GM10248 (cell line): ENCODE results near the gene TRIM42.

Source experiments
- CTCF ChIA-PET: fragments of 300-600 bp; sonication (Branson Sonifier 250); formaldehyde crosslinking; extraction: SDS; loops from one replicate; lab custom pipeline; 2021; ENCODE audit warnings: antibody characterized with exemption; lab: Yijun Ruan, JAX
- POLR2A ChIA-PET: fragments of 350-650 bp; sonication (Branson Sonifier 250); formaldehyde crosslinking; extraction: SDS; loops from one replicate; lab custom pipeline; 2020; ENCODE audit warnings: antibody characterized with exemption; lab: Yijun Ruan, JAX
- DNase-seq: peaks from one replicate; pipeline ENCODE4 v3.0.0; 2012; ENCODE audit errors: extremely low spot score
- TF ChIP-seq, protein P1 (sequence below): IDR thresholded peaks from 2 replicates; pipeline ENCODE4 v1.5.1; 2012; ENCODE audit warnings: mild to moderate bottlenecking, low read depth; ENCODE audit errors: extremely low read depth, missing control alignments, control extremely low read depth

The TRIM42 gene

DNA sequence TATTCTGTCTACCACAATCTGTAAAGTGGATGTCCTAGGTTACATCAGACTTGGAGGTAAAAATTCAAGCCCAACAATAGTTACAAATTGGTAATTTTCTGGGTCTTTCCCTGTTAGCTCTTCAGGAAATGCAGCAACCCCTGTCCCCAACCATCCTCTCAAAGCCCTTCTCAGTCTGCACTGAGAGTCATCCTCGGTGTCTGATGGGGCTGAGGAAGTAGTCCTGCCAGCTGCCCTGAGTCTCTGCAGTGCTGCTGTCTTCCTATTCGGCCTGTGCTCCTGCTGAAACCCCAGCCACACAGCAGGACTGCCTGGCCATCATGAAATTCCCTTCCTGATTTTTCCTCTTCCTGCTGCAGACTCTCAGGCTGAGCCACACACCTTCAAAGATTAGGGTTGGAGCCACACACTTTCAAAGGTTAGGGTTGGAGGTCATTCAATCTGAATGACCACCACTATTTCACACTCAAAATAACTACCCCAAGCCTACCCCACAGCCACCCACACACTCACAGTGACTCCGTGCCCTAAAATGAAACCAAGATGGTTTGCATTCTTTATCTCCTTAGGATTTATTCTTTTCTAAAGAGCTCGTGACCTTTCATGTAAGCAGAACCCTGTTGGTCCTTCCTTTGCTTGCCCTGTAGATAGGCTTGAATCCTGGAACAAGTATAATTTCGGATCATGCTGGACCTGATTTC, 17.6 kb downstream of the TRIM42 start:
- POLR2A ChIA-PET: no interaction called here
- DNase-seq: no peak
- CTCF ChIA-PET: no interaction called here
- TF ChIP-seq, protein P1, sequence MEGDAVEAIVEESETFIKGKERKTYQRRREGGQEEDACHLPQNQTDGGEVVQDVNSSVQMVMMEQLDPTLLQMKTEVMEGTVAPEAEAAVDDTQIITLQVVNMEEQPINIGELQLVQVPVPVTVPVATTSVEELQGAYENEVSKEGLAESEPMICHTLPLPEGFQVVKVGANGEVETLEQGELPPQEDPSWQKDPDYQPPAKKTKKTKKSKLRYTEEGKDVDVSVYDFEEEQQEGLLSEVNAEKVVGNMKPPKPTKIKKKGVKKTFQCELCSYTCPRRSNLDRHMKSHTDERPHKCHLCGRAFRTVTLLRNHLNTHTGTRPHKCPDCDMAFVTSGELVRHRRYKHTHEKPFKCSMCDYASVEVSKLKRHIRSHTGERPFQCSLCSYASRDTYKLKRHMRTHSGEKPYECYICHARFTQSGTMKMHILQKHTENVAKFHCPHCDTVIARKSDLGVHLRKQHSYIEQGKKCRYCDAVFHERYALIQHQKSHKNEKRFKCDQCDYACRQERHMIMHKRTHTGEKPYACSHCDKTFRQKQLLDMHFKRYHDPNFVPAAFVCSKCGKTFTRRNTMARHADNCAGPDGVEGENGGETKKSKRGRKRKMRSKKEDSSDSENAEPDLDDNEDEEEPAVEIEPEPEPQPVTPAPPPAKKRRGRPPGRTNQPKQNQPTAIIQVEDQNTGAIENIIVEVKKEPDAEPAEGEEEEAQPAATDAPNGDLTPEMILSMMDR: no peak

DNA sequence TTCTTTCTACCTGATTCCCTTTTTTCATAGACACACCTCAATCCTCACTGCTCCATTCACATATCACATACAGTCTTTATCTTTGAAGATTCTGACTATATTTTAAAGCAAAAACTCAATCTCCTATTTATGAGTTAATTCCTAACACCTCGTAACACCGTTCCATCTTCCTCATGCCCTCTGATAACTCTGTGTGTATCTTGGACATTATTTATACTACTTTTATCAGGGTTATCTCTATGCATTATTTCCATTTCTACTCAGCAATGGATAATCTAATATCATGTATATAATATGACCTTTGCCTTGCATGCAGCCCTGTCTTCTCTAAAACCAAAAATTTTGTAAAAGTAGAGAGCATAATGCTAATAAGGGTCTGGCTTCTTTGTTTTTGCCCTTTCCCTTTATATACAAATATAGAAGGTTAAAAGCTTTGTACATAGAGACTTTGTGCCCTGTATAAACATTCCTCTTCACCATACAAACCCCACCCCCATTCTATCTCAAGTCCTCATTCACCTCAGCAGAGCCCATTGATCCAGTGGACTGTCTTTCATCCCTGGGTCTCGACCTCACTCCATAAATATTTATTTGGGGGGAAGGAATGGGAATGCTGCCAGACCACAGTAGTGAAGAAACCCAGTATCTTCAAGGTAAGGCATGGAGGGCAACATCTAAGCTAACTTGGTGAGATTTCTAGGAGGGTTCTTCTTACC, 21.8 kb downstream of the TRIM42 start:
- ChIA-PET CTCF (interaction anchor here (0.9 kb wide), 1 partner anchor 15 kb away, joined by 3 read pairs; no protein-coding TSS in a partner anchor), POLR2A (no interaction called here)
- no peak for DNase-seq
- TF ChIP-seq, protein P1: no peak

DNA sequence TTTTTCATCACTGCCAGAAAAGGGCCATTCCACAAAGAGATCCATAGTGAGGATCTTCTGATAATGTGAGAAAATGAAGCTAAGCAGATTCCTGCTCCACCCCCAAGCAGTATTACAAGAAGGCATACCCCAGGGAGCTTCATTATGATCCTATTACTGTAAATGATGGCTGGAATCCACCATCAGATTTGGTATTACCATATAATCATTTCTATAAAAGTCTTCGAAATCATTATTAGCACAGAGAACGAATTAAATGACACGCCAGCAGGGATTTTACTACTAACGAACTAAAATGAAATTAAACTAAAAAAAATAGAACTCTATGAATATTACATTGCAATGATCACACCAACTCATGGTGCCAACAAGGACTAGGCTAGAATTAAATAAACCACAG, 24.4 kb downstream of the TRIM42 start:
- TF ChIP-seq, protein P1: no peak
- POLR2A ChIA-PET: no interaction called here
- DNase-seq: no peak
- CTCF ChIA-PET: no interaction called here

DNA sequence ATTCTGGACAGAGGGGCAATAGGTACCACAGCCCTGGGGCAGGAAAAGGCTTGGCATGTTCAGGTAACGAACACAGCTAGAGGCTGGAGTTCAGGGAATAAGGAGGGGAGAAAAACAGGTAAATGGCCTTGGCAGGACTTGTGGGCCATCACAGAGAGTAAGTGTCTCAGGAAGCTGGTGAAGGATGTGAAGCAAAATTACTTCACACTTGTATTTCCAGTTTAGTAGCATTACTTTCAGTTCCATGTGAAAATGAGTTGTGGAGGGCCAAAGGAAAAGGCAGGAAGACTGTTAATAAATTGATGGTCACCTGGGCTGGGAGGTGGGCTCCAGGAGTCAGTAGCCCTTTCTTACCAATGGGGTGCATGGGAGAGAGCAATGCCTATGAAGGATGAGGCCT, 25.6 kb downstream of the TRIM42 start:
- TF ChIP-seq, protein P1: no peak
- ChIA-PET POLR2A (interaction anchor here (0.7 kb wide), 1 partner anchor 9 kb away, joined by 3 read pairs; no protein-coding TSS in a partner anchor), CTCF (interaction anchor here (1.0 to 1.9 kb wide), 2 partner anchors 15 to 174 kb away, joined by 3 to 9 read pairs; no protein-coding TSS in a partner anchor)
- DNase-seq: no peak

DNA sequence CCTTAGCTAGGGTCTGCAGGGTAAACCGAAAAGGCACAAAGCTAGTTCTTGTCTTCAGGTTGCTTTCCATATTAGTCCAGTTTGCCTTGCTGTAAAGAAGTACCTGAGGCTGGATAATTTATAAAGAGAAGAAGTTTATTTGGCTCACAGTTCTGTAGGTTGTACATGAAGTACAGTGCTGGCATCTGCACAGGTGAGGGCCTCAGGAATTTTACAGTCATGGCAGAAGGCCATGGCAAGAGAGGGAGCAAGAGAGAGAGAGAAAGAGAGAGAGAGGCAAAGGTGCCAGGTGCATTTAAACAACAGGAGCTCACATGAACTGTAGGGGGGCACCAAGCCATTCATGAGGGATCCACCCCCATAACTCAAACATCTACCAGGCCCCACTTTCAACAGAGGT, 26.9 kb downstream of the TRIM42 start:
- ChIA-PET POLR2A (no interaction called here), CTCF (interaction anchor here (1.0 to 1.9 kb wide), 3 partner anchors 9 to 575 kb away, joined by 3 to 9 read pairs (median 4); no protein-coding TSS in a partner anchor)
- TF ChIP-seq, protein P1: no peak
- no peak for DNase-seq

DNA sequence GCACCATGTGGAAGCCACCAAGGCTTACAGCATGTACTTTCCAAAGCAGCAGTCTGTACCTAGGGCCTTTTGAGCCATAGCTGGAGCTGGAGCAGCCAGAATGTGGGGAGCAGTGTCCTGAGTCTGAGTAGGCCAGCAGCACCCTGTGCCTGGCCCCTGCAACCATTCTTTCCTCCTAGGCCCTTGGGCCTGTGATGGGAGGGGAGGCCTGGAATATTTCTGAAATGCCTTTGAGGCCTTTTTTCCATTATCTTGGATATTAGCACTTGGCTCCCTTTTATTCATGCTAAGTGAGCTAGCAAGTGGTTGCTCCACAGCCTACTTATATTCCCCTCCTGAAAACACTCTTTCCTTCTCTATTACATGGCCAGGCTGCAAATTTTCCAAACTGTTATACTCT, 28.1 kb downstream of the TRIM42 start:
- DNase-seq: no peak
- ChIA-PET POLR2A (no interaction called here), CTCF (interaction anchor here (1.0 kb wide), 1 partner anchor 22 kb away, joined by 3 read pairs; no protein-coding TSS in a partner anchor)
- TF ChIP-seq, protein P1: no peak
